COLO668 (cell line): ENCODE data around the gene FAM131C.
A peak's percentile ranks its signal among the peaks of the same experiment; 100 is the strongest.
"Not testable (repeated sequence)": the region's sequence is repeated elsewhere in the genome, so short reads cannot be mapped to it uniquely, and the experiment has no call there.

ENCODE experiments used
- DNase-seq: peaks from one replicate; lab custom pipeline; 2025; ENCODE audit not compliant: unreplicated experiment; lab: John Stamatoyannopoulos, UW

The FAM131C gene

DNA sequence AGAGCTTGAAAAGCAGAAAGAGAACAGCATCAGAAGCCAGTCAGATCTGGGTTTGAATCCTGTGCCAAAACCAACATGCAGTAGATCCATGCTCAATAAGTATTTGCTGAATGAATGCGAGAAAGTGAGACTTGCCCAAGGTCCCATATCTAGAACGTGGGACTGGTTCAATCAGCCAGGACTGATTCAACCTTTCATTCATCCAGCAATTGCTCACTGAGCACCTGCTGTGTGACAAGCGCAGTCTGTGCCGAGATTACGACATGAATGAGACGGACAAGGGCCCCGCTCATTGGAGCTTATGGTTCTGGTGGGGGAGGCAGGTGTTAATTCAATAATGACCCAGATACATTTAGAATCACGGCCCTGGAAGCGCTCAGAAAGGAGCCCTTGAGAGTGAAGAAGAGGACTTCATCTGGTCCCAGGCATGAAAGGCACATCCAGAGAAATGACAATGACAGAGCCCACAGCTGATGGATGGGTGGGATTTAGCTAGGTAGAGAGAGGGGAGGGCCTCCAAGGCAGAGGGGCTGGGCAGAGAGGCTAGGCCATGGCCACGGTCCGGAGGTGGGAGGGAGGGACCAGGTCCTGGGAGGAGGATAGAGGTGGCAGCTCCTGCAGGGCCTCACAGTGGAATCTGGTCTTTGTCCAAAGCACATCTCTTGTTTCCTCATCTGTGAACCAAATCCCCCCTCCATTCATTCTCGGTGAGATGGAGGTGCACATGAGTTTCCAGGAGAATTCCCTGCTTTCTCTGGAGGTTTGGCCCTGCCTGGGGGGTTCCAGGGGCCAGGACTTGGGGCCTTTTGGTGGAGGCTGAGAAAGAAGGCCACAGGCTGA lies 4.2 kb upstream of the FAM131C start:
- DNase-seq = no peak

- DNase-seq = peak; percentile 58
These were observed 3.4 kb upstream of the FAM131C start for GRCh38 chr1:16076865-16077238.

GRCh38 chr1:16076031-16076864 lies 2.8 kb upstream of the FAM131C start:
- peak; percentile 34 for DNase-seq

DNA sequence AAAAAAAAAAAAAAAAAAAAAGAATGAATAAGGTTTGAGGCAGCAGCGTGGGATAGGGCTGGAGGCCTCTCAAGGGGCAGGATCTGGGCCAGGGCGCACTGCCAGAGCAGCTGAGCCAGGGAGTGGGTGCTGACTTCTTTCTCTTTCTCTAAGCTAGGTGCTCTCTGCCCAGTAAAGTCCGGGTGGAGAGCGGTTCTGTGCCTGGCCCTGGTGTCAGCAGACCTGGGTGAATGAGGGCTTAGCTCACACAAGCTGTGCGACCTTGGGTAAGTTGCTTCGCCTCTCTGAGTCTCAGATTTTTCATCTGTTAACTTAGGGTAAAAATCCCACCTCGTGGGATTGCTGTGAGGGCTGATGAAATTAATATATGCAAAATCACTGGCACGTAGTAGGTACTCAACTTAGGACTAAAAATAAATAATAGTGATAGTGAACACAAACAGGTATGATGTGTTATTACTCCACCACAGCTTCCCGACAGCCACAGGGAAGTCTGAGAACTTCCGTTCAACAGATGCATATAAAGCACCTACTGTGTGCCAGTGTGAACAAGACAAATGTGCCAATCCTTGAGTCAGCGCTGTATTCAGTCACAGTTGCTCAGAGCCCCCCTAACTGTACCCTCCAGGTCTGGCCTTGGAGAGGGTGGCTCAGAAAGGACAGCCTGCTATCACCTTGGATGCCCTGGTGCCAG lies 2.0 kb upstream of the FAM131C start:
- DNase-seq = no peak

DNA sequence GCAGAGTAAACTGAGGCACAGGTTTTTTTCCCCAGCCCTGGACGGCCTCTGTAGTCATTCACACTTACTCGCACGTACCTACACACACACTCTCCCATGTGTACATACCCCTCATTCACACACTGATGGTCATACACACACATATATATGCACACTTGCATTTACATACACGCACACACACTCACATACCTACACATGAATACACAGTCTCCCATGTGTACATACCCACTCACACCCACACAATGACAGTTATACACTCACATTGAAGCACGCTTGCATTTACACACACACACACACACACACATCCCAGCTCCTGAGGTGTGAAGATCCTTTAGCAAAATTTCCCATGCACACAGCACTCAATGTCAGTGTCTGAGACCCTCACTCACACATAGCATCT lies 766 bp upstream of the FAM131C start:
- no peak for DNase-seq

DNA sequence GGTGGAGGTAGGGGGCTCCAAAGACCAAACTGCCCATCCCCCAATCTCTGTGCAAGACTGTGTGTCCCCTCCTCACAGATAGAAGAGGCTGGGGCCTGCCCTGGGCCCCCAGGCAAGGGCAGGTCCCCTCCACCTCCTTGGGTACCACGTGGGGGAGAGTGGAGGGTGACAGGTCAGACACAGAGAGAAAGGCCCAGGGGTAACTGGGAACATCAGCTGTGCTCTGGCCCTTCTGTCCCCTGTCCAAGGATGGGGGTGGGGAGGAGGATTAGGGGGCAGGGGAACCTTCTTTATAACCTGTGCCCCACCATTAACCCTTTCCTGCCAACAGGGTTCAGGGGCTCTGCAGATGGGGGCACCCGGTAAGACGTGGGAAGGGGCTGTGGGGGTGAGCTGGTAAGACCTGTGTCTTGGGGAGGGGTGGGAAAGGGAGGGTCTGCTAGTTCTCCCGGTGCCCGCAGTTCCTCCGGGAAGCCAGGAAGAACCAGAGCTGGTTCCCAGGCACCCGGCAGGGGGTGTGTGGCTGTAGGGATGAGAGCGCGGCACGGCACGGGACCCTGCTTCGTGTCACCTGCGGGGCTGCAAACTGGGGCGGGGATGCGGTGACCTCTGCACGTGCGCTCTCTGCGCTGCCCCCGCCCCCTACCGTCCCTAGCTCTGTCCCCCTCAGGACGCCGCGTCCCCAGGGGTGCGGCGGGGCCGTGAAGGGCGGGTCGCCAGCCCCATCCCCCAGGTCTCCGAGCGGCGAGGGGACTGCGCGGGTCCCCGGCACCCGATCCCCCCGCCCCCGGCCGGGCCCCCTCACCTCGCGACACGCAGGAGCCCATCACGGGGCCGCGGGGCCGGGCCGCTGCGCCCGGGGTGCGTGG lies 601 bp downstream of the FAM131C start:
- peak; percentile 32 for DNase-seq

GRCh38 chr1:16072095-16072494 lies 1.4 kb downstream of the FAM131C start:
- DNase-seq = no peak

DNA sequence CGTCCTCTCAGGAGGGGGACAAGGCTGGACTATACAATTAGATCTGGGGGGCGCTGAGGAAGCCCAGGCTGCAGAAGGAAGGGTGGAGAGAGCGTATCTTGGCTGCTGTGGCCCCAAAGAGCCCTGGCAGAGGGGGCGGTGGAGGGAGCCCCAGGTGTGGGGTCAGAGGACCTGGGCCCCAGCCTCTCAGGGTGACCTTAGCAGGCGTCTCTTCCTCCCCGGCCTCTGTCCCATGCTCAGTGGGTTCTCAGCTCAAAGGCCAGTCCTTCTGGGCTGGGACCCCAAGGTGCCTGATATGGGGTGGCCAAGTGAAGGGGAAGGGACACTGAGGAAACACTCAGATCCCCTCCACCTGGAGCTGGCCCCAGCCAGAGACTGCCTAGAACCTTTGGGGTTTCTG lies 1.8 kb downstream of the FAM131C start:
- no peak for DNase-seq

DNA sequence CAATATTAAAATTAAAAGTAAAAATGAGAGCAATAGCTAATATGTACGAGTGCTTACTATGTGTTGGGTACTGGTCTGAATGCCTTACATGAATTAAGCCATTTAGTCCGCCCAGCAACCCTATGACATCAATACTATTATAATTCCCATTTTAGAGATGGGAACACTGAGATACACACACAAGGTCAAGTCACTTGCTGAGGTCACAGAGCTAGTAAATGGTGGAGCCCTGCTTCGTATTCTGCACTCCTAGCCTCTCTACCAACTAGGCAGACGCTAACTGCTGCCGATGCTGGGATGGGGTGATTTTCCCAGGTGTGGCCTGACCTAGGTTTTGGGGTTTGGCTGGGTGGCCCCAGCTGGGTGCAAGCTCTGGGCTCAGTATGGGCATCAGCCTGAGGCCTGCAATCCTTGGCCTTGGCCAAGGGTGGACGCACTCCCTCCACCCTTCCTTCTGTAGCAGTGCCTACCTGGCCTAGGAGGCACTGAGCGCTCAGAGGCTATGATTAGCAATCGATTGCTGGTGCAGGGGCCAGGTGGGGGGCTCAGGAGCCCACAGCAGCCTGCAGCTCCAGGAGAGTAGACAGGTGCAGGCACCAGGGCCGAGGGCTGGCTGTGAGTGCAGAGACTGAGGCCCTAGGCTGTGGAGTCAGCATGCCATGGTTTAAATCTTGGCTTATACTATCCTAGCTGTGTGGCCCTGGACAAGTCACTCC lies 2.7 kb downstream of the FAM131C start:
- DNase-seq = no peak

- no peak for DNase-seq
These were observed 4.8 kb downstream of the FAM131C start for GRCh38 chr1:16068356-16069270.

DNA sequence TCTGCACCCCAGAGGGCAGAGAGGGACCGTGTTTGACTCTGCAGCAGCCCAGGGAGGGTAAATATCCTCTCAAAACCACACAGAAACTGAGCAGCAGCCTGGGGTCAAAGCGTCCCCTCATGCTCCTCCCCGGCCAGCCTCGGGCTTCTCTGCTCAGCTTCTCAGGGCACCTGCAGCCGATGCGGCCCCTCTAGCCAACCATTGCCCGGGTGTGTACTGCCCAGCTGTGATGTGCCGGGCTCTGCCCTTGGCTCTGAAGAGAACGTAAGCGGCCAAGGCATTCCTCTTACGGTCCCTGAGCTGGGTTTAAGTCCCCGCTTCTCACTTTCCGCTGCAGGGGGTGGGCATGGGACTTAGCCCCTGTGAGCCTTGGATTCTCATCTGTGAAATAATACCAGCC lies 5.5 kb downstream of the FAM131C start:
- no peak for DNase-seq

DNA sequence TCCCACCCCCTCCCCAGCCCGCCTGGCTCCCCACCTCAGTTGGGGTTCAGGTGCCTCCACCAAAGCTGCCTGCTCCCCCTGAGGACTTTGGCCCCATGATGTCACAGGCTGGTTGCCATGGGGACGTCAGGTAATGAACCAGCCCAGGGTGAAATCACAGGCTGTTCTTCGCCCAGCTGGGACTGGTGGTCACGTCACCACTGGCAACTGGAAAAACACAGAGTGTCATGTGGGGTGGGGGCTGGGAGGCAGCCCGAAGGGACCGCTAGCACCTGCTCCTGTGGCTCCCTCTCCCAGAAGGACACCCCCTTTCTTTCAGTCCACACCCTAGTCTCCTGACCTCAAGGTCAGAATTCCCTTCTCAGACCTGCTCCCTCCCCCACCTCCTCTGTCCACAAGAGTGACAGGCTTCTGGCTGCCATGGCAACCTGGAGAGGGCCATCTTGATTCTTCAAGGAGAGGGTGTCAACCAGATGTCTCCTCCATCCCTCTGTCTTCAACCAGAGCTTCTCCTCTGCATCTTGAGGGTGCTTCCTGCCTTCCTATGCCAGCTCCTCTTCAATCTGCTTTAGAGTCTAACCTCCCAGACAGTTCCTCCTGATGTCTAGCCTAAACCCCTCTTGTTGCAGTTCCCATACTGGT lies 6.2 kb downstream of the FAM131C start:
- DNase-seq = peak; percentile 87

DNA sequence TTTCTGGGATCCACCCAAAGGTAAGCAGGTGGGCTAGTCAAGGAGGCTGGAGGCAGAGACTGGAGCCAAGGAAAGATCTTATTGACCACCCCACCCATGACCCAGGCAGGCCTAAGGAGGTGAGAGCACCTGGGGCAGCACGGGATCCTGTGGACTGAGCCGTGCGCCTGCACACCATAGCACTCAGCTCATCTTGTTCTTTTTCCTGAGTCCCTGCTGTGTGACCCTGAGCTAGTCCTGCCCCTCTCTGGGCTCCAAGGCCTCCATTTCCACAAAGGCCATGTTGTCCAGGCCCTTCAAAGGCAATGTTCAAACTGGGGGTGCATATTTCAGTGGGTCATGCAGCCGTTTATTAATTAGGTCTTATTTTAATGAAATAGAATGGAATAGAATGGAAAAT lies 7.2 kb downstream of the FAM131C start:
- no peak for DNase-seq

GRCh38 chr1:16065269-16065576 lies 8.2 kb downstream of the FAM131C start:
- DNase-seq = no peak

DNA sequence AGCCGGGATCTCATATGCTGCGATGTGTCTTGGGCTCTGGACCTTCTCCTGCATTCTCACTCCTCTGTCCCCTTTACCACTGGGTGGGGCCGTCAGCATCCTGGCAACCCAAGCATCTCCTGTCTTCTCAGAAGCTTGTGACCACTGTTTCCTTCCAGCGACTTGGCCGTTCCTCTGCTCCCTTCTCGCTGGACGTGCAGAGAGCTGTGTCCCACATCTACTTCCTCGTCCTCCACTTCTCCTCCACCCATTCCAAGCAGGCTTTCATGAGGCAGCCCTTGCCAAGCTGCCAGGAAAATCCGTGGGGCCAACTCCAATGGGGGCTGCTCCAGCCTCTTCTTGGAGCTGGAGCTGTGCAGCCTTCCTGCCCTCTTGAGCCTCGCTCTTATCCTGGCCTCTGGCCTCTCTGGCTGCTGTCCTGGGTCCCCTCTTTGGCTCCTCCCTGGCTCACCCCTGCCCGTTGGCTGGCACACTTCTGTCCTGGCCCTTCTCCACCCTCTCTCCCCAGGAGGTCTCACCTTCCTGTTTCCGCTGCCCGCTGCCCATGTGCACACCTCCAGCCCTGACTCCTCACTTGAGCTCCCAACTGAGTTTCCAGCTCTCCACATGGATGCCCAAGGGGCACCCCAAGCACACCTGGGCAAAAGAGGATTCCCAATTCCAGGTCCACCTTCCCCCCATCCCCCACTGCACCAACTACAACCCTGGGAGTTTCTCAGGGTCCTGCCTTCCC lies 8.7 kb downstream of the FAM131C start:
- no peak for DNase-seq

DNA sequence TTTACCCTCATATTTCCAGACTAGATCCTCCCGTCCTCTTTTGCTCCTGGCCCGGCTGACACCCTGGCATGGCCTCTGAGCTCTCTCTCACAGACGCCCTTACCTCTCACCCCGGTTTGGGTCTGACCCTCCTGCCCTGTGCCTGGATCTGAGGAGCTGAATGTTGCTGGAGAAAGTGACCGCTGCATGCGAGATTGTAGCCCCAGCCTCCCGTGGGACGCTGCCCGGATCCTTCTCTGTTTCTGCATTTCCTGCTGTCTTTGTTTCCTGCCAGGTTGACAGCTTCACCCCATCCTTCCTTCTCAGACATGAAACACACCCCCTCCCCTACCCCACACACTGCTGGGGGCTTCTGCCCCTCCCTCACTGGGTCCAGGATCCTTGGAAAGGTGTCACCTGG lies 9.5 kb downstream of the FAM131C start:
- no peak for DNase-seq

- DNase-seq = no peak
These were observed 10.1 kb downstream of the FAM131C start for GRCh38 chr1:16063226-16063829.

DNA sequence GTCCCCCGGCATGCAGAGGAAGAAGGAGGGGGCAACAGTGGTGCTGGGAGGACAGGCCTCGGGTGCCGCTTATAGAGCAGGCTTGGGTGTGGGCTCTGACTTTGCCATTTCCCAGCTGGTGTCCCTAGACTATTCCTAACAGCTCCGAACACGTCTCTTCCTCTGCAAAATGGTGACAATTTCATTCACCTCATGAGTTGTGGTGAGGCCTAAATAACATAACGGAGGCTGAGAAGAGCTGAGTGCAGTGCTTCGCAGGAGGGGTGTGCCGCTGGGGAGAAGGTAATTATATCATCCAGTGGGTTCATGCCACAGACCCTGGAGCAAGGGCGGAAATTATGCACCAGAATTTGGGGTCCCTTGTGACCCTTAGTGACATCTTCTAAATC lies 10.8 kb downstream of the FAM131C start:
- DNase-seq = not testable (repeated sequence)
